ENCODE data around the gene TMEM100.

TMEM100 gene

GRCh38 chr17:55690105-55690508, 32.6 kb downstream of the TMEM100 start:
- Histone ChIP-seq H2AFZ (ENCODE audit: low read length) (no peak overlapping the region), H2BK120ac (ENCODE audit: low read depth, low read length) (no peak overlapping the region), H3K4ac (ENCODE audit: low read length) (no peak overlapping the region), H3K27ac (replicated peaks; ENCODE audit: low read length) (no peak overlapping the region), H4K8ac (ENCODE audit: low read depth, low read length) (no peak overlapping the region), H3K36me3 (replicated peaks in 1 of 2; ENCODE audit: control insufficient read depth in 2 of 2, insufficient read depth in 2 of 2, low read length in 2 of 2) (no peaks in the 10 kb centered on the region), H2AK5ac (ENCODE audit: low read depth, low read length) (no peak overlapping the region), H3K27me3 (ENCODE audit: control insufficient read depth in 3 of 3, insufficient read depth in 3 of 3, low read depth in 1 of 3, low read length in 3 of 3) (peaks cover 0 to 4% (median 0%) of the 10 kb centered on the region in 3 experiments), H4K91ac (ENCODE audit: low read depth, low read length, poor library complexity) (no peak overlapping the region), H3K9ac (ENCODE audit: low read depth, low read length, poor library complexity) (no peak overlapping the region), H2BK5ac (ENCODE audit: low read length) (no peak overlapping the region), H2BK12ac (ENCODE audit: low read length) (no peak overlapping the region), H3K18ac (ENCODE audit: low read length) (no peak overlapping the region), H3K4me3 (ENCODE audit: low read length in 2 of 2) (no peak overlapping the region), H2BK15ac (ENCODE audit: low read length) (no peak overlapping the region), H3K4me1 (ENCODE audit: control insufficient read depth in 2 of 2, insufficient read depth in 1 of 2, low read depth in 1 of 2, low read length in 2 of 2) (peaks cover 0 to 3% of the 10 kb centered on the region in 2 donors), H3K9me3 (replicated peaks in 1 of 2; ENCODE audit: control insufficient read depth in 2 of 2, insufficient read depth in 1 of 2, low read depth in 1 of 2, low read length in 2 of 2) (no peaks in the 10 kb centered on the region), H3K23ac (ENCODE audit: low read depth, low read length, poor library complexity) (no peak overlapping the region), H3K14ac (ENCODE audit: low read length) (no peak overlapping the region), H3K79me1 (ENCODE audit: low read depth, low read length) (no peaks in the 10 kb centered on the region), H3K4me2 (ENCODE audit: insufficient read depth, low read length, poor library complexity, severe bottlenecking) (no peak overlapping the region)
- no peak for DNase-seq (ENCODE audit: low spot score)
- WGBS, 2 donors (ENCODE audit: extremely low coverage in 2 of 2, insufficient read length in 2 of 2, insufficient replicate concordance in 1 of 2) = no CpG with 5 or more reads among the region's 2 CpGs

GRCh38 chr17:55689672-55690071, 33.0 kb downstream of the TMEM100 start:
- H3K23ac ChIP-seq (ENCODE audit: low read depth, low read length, poor library complexity) = no peak overlapping the region
- H2AFZ ChIP-seq (ENCODE audit: low read length) = no peak overlapping the region
- H2BK15ac ChIP-seq (ENCODE audit: low read length) = no peak overlapping the region
- H2BK12ac ChIP-seq (ENCODE audit: low read length) = no peak overlapping the region
- no peaks in the 10 kb centered on the region for H3K79me1 ChIP-seq (ENCODE audit: low read depth, low read length)
- no peak overlapping the region for H2AK5ac ChIP-seq (ENCODE audit: low read depth, low read length)
- no peak overlapping the region for H3K27ac ChIP-seq (replicated peaks; ENCODE audit: low read length)
- H3K18ac ChIP-seq (ENCODE audit: low read length) = no peak overlapping the region
- H3K14ac ChIP-seq (ENCODE audit: low read length) = no peak overlapping the region
- WGBS, 2 donors (ENCODE audit: extremely low coverage in 2 of 2, insufficient read length in 2 of 2, insufficient replicate concordance in 1 of 2) = no CpG with 5 or more reads among the region's 4 CpGs
- H3K4me3 ChIP-seq (ENCODE audit: low read length in 2 of 2) = no peak overlapping the region
- no peak overlapping the region for H3K9ac ChIP-seq (ENCODE audit: low read depth, low read length, poor library complexity)
- H2BK120ac ChIP-seq (ENCODE audit: low read depth, low read length) = no peak overlapping the region
- peaks cover 0 to 4% (median 0%) of the 10 kb centered on the region in 3 experiments for H3K27me3 ChIP-seq (ENCODE audit: control insufficient read depth in 3 of 3, insufficient read depth in 3 of 3, low read depth in 1 of 3, low read length in 3 of 3)
- no peaks in the 10 kb centered on the region for H3K36me3 ChIP-seq (replicated peaks in 1 of 2; ENCODE audit: control insufficient read depth in 2 of 2, insufficient read depth in 2 of 2, low read length in 2 of 2)
- DNase-seq (ENCODE audit: low spot score) = no peak
- no peak overlapping the region for H4K91ac ChIP-seq (ENCODE audit: low read depth, low read length, poor library complexity)
- H2BK5ac ChIP-seq (ENCODE audit: low read length) = no peak overlapping the region
- no peak overlapping the region for H3K4ac ChIP-seq (ENCODE audit: low read length)
- peaks cover 0 to 3% of the 10 kb centered on the region in 2 donors for H3K4me1 ChIP-seq (ENCODE audit: control insufficient read depth in 2 of 2, insufficient read depth in 1 of 2, low read depth in 1 of 2, low read length in 2 of 2)
- H3K4me2 ChIP-seq (ENCODE audit: insufficient read depth, low read length, poor library complexity, severe bottlenecking) = no peak overlapping the region
- no peaks in the 10 kb centered on the region for H3K9me3 ChIP-seq (replicated peaks in 1 of 2; ENCODE audit: control insufficient read depth in 2 of 2, insufficient read depth in 1 of 2, low read depth in 1 of 2, low read length in 2 of 2)
- H4K8ac ChIP-seq (ENCODE audit: low read depth, low read length) = no peak overlapping the region

- no peak for DNase-seq (ENCODE audit: low spot score)
- Histone ChIP-seq H2AK5ac (ENCODE audit: low read depth, low read length) (no peak overlapping the region), H3K4me2 (ENCODE audit: insufficient read depth, low read length, poor library complexity, severe bottlenecking) (no peak overlapping the region), H3K14ac (ENCODE audit: low read length) (no peak overlapping the region), H2BK12ac (ENCODE audit: low read length) (no peak overlapping the region), H4K8ac (ENCODE audit: low read depth, low read length) (no peak overlapping the region), H4K91ac (ENCODE audit: low read depth, low read length, poor library complexity) (no peak overlapping the region), H3K4ac (ENCODE audit: low read length) (no peak overlapping the region), H3K18ac (ENCODE audit: low read length) (no peak overlapping the region), H2BK15ac (ENCODE audit: low read length) (no peak overlapping the region), H3K27ac (replicated peaks; ENCODE audit: low read length) (no peak overlapping the region), H3K9ac (ENCODE audit: low read depth, low read length, poor library complexity) (no peak overlapping the region), H3K9me3 (replicated peaks in 1 of 2; ENCODE audit: control insufficient read depth in 2 of 2, insufficient read depth in 1 of 2, low read depth in 1 of 2, low read length in 2 of 2) (peaks cover 0 to 2% of the 10 kb centered on the region in 2 donors), H3K23ac (ENCODE audit: low read depth, low read length, poor library complexity) (no peak overlapping the region), H3K79me1 (ENCODE audit: low read depth, low read length) (no peaks in the 10 kb centered on the region), H2AFZ (ENCODE audit: low read length) (no peak overlapping the region), H2BK5ac (ENCODE audit: low read length) (no peak overlapping the region), H3K36me3 (replicated peaks in 1 of 2; ENCODE audit: control insufficient read depth in 2 of 2, insufficient read depth in 2 of 2, low read length in 2 of 2) (no peaks in the 10 kb centered on the region), H3K4me3 (ENCODE audit: low read length in 2 of 2) (no peak overlapping the region), H3K27me3 (ENCODE audit: control insufficient read depth in 3 of 3, insufficient read depth in 3 of 3, low read depth in 1 of 3, low read length in 3 of 3) (peaks cover 0 to 4% (median 0%) of the 10 kb centered on the region in 3 experiments), H3K4me1 (ENCODE audit: control insufficient read depth in 2 of 2, insufficient read depth in 1 of 2, low read depth in 1 of 2, low read length in 2 of 2) (peaks cover 0 to 3% of the 10 kb centered on the region in 2 donors), H2BK120ac (ENCODE audit: low read depth, low read length) (no peak overlapping the region)
- no CpG with 5 or more reads among the region's 3 CpGs for WGBS, 2 donors (ENCODE audit: extremely low coverage in 2 of 2, insufficient read length in 2 of 2, insufficient replicate concordance in 1 of 2)
Measured at GRCh38 chr17:55688057-55688456, 34.6 kb downstream of the TMEM100 start.

GRCh38 chr17:55687037-55687436, 35.6 kb downstream of the TMEM100 start:
- no peak overlapping the region for H3K18ac ChIP-seq (ENCODE audit: low read length)
- no peak overlapping the region for H2BK15ac ChIP-seq (ENCODE audit: low read length)
- H2AFZ ChIP-seq (ENCODE audit: low read length) = no peak overlapping the region
- H3K27me3 ChIP-seq (ENCODE audit: control insufficient read depth in 3 of 3, insufficient read depth in 3 of 3, low read depth in 1 of 3, low read length in 3 of 3) = no peaks in the 10 kb centered on the region
- no peak overlapping the region for H3K9ac ChIP-seq (ENCODE audit: low read depth, low read length, poor library complexity)
- H3K4me2 ChIP-seq (ENCODE audit: insufficient read depth, low read length, poor library complexity, severe bottlenecking) = no peak overlapping the region
- no peaks in the 10 kb centered on the region for H3K79me1 ChIP-seq (ENCODE audit: low read depth, low read length)
- H3K4me3 ChIP-seq (ENCODE audit: low read length in 2 of 2) = no peak overlapping the region
- no peak overlapping the region for H3K27ac ChIP-seq (replicated peaks; ENCODE audit: low read length)
- H2BK12ac ChIP-seq (ENCODE audit: low read length) = no peak overlapping the region
- H4K91ac ChIP-seq (ENCODE audit: low read depth, low read length, poor library complexity) = no peak overlapping the region
- H3K4me1 ChIP-seq (ENCODE audit: control insufficient read depth in 2 of 2, insufficient read depth in 1 of 2, low read depth in 1 of 2, low read length in 2 of 2) = no peaks in the 10 kb centered on the region
- no peak overlapping the region for H3K23ac ChIP-seq (ENCODE audit: low read depth, low read length, poor library complexity)
- H2BK5ac ChIP-seq (ENCODE audit: low read length) = no peak overlapping the region
- WGBS, 2 donors (ENCODE audit: extremely low coverage in 2 of 2, insufficient read length in 2 of 2, insufficient replicate concordance in 1 of 2) = no CpG with 5 or more reads among the region's 2 CpGs
- no peak overlapping the region for H3K4ac ChIP-seq (ENCODE audit: low read length)
- no peak overlapping the region for H2BK120ac ChIP-seq (ENCODE audit: low read depth, low read length)
- no peak for DNase-seq (ENCODE audit: low spot score)
- H2AK5ac ChIP-seq (ENCODE audit: low read depth, low read length) = no peak overlapping the region
- no peaks in the 10 kb centered on the region for H3K36me3 ChIP-seq (replicated peaks in 1 of 2; ENCODE audit: control insufficient read depth in 2 of 2, insufficient read depth in 2 of 2, low read length in 2 of 2)
- H4K8ac ChIP-seq (ENCODE audit: low read depth, low read length) = no peak overlapping the region
- peaks cover 0 to 2% of the 10 kb centered on the region in 2 donors for H3K9me3 ChIP-seq (replicated peaks in 1 of 2; ENCODE audit: control insufficient read depth in 2 of 2, insufficient read depth in 1 of 2, low read depth in 1 of 2, low read length in 2 of 2)
- H3K14ac ChIP-seq (ENCODE audit: low read length) = no peak overlapping the region
